ENCODE results near the gene ANO8. TPM values are rescaled to one million over a fixed set of nuclear protein-coding genes. Genes with fewer than 3 reads are reported as not detected.

The ANO8 gene
- total and polyA plus RNA-seq, 2 of the 13 experiments (the other 11 are each of a cell fraction or from before 2014, with no cell fraction given), result 1.8 to 3.5 TPM

GRCh38 chr19:17336872-17337674, 2.4 kb upstream of the ANO8 start, which contains the start of gene GTPBP3 (continued):
- TF ChIP-seq ZNF33B (CRISPR knock-in tag; IDR thresholded peaks at IDR 0.05) (no peak), SOX13 (IDR thresholded peaks at IDR 0.05) (no peak), SOX13 (CRISPR knock-in tag; conservative IDR thresholded peaks at IDR 0.05 in 1 of 2, IDR thresholded peaks at IDR 0.05 in 1 of 2) (peak in 1 of 2 experiments; percentile 40; a peak in 1 of 4 replicates), ZNF430 (CRISPR knock-in tag; IDR thresholded peaks at IDR 0.05) (no peak; the same call in 1 of the 2 replicates), STAT5B (CRISPR knock-in tag; IDR thresholded peaks at IDR 0.05) (no peak), ARNT2 (CRISPR knock-in tag; IDR thresholded peaks at IDR 0.05; ENCODE audit: low read depth) (no peak; the same call in 1 of the 2 replicates), RARG (CRISPR knock-in tag; IDR thresholded peaks at IDR 0.05; ENCODE audit: low read depth) (no peak), NR1H2 (CRISPR knock-in tag; IDR thresholded peaks at IDR 0.05; ENCODE audit: borderline replicate concordance, low read depth) (no peak), ZNF17 (CRISPR knock-in tag; IDR thresholded peaks at IDR 0.05) (no peak), MBD4 (IDR thresholded peaks at IDR 0.05; ENCODE audit: borderline replicate concordance, low read length) (no peak), ZNF121 (CRISPR knock-in tag; IDR thresholded peaks at IDR 0.05) (no peak), ZNF160 (CRISPR knock-in tag; IDR thresholded peaks at IDR 0.05) (0 out of 2 replicates have a peak, but pooled peaks have one; percentile 8), SOX5 (CRISPR knock-in tag; IDR thresholded peaks at IDR 0.05; ENCODE audit: borderline replicate concordance) (no peak; the same call in 1 of the 2 replicates), KDM4B (CRISPR knock-in tag; IDR thresholded peaks at IDR 0.05) (no peak), SIN3B (IDR thresholded peaks at IDR 0.05; ENCODE audit: low read length) (peak; percentile 83; the same call in 1 of the 2 replicates), IKZF4 (CRISPR knock-in tag; IDR thresholded peaks at IDR 0.05; ENCODE audit: borderline replicate concordance, low read depth, not compliant biosample characterization) (no peak), RERE (CRISPR knock-in tag; IDR thresholded peaks at IDR 0.05; ENCODE audit: low read depth) (no peak), ZFP41 (CRISPR knock-in tag; IDR thresholded peaks at IDR 0.05; ENCODE audit: borderline replicate concordance) (no peak), ZC3H13 (CRISPR knock-in tag; IDR thresholded peaks at IDR 0.05) (no peak)
- TF ChIP-seq, protein P1, sequence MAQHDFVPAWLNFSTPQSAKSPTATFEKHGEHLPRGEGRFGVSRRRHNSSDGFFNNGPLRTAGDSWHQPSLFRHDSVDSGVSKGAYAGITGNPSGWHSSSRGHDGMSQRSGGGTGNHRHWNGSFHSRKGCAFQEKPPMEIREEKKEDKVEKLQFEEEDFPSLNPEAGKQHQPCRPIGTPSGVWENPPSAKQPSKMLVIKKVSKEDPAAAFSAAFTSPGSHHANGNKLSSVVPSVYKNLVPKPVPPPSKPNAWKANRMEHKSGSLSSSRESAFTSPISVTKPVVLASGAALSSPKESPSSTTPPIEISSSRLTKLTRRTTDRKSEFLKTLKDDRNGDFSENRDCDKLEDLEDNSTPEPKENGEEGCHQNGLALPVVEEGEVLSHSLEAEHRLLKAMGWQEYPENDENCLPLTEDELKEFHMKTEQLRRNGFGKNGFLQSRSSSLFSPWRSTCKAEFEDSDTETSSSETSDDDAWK (CRISPR knock-in tag; IDR thresholded peaks at IDR 0.05), result no peak
- TF ChIP-seq, protein P2, sequence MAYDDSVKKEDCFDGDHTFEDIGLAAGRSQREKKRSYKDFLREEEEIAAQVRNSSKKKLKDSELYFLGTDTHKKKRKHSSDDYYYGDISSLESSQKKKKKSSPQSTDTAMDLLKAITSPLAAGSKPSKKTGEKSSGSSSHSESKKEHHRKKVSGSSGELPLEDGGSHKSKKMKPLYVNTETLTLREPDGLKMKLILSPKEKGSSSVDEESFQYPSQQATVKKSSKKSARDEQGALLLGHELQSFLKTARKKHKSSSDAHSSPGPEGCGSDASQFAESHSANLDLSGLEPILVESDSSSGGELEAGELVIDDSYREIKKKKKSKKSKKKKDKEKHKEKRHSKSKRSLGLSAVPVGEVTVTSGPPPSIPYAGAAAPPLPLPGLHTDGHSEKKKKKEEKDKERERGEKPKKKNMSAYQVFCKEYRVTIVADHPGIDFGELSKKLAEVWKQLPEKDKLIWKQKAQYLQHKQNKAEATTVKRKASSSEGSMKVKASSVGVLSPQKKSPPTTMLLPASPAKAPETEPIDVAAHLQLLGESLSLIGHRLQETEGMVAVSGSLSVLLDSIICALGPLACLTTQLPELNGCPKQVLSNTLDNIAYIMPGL (CRISPR knock-in tag; IDR thresholded peaks at IDR 0.05; ENCODE audit: borderline replicate concordance in 1 of 2, low read depth in 1 of 2), result peak; percentile 8 to 72; a peak in 3 of 4 replicates
